Measurements from ENCODE around the gene ZNF350. TPM values are rescaled to one million over a fixed set of nuclear protein-coding genes. Genes with fewer than 3 reads are reported as not detected.
"Not testable (repeated sequence)": the region's sequence is repeated elsewhere in the genome, so short reads cannot be mapped to it uniquely, and the experiment has no call there.

The ZNF350 gene
- polyA plus RNA-seq = 10 to 100 TPM; 15.3 to 23.1 (median 22.6) TPM

GRCh38 chr19:51986309-51987291, at the start of gene ZNF350:
ZNF350 (minus strand) TSS chr19:51986840; CDS start chr19:51974360, 12,480 bp downstream.
- peaks cover 40 to 51% (median 49%) of the 10 kb centered on the region in 3 donors for H3K36me3 Mint-ChIP-seq
- peaks cover 6 to 11% (median 9%) of the 10 kb centered on the region in 3 donors for H3K27me3 Mint-ChIP-seq (ENCODE audit: low read depth in 3 of 3)
- peaks cover 26 to 71% (median 63%) of the 10 kb centered on the region in 6 donors for H3K9me3 Mint-ChIP-seq
- DNase-seq = peak; percentile 88 to 90 (median 89)
- H3K27ac Mint-ChIP-seq = peak within 1 kb of the TSS; percentile 90 to 97 (median 95)
- peak within 1 kb of the TSS; percentile 93 to 98 (median 97) for H3K4me3 Mint-ChIP-seq
- H3K4me1 Mint-ChIP-seq = peaks cover 20 to 49% of the 10 kb centered on the region in 2 donors

GRCh38 chr19:52034051-52034728, 47.5 kb upstream of the ZNF350 start:
- peaks cover 58 to 78% (median 61%) of the 10 kb centered on the region in 3 donors for H3K36me3 Mint-ChIP-seq
- peaks cover 1 to 2% of the 10 kb centered on the region in 2 donors for H3K4me1 Mint-ChIP-seq
- H3K4me3 Mint-ChIP-seq = no peak overlapping the region
- H3K9me3 Mint-ChIP-seq = peaks cover 40 to 89% (median 85%) of the 10 kb centered on the region in 6 donors
- no peak overlapping the region for H3K27ac Mint-ChIP-seq
- H3K27me3 Mint-ChIP-seq (ENCODE audit: low read depth in 3 of 3) = peaks cover 0 to 1% (median 0%) of the 10 kb centered on the region in 3 donors
- no peak for DNase-seq

GRCh38 chr19:52028780-52029123, 42.1 kb upstream of the ZNF350 start:
- H3K4me1 Mint-ChIP-seq = peaks cover 28 to 40% of the 10 kb centered on the region in 2 donors
- H3K9me3 Mint-ChIP-seq = peaks cover 23 to 66% (median 55%) of the 10 kb centered on the region in 6 donors
- DNase-seq = no peak
- peak overlapping the region; percentile 92 to 97 (median 94) for H3K27ac Mint-ChIP-seq
- H3K36me3 Mint-ChIP-seq = peaks cover 39 to 54% (median 43%) of the 10 kb centered on the region in 3 donors
- peaks cover 8 to 9% (median 9%) of the 10 kb centered on the region in 3 donors for H3K27me3 Mint-ChIP-seq (ENCODE audit: low read depth in 3 of 3)
- peak overlapping the region; percentile 88 to 97 (median 92) for H3K4me3 Mint-ChIP-seq

- peak within 1 kb of the TSS; percentile 92 to 97 (median 94) for H3K27ac Mint-ChIP-seq
- H3K4me1 Mint-ChIP-seq = peaks cover 28 to 40% of the 10 kb centered on the region in 2 donors
- peaks cover 40 to 55% (median 48%) of the 10 kb centered on the region in 3 donors for H3K36me3 Mint-ChIP-seq
Measured at GRCh38 chr19:52028027-52028779, 41.6 kb upstream of the ZNF350 start, which contains the start of gene ZNF614. ZNF614 (minus strand) TSS chr19:52028379; CDS start chr19:52025745, 2,634 bp downstream.

GRCh38 chr19:52026255-52026990, 39.8 kb upstream of the ZNF350 start:
- Mint-ChIP-seq H3K9me3 (peaks cover 36 to 66% (median 54%) of the 10 kb centered on the region in 6 donors), H3K27ac (peak overlapping the region in 1 of 6 donors; percentile 92), H3K4me3 (peak overlapping the region in 4 of 5 donors; percentile 88 to 97 (median 93)), H3K36me3 (peaks cover 51 to 63% (median 55%) of the 10 kb centered on the region in 3 donors), H3K4me1 (peaks cover 28 to 40% of the 10 kb centered on the region in 2 donors)
- H3K27me3 Mint-ChIP-seq (ENCODE audit: low read depth in 3 of 3); DNase-seq: not testable (repeated sequence)

More at GRCh38 chr19:52028027-52028779, 41.6 kb upstream of the ZNF350 start, which contains the start of gene ZNF614:
- peak within 1 kb of the TSS; percentile 88 to 97 (median 92) for H3K4me3 Mint-ChIP-seq
- H3K27me3 Mint-ChIP-seq (ENCODE audit: low read depth in 3 of 3) = peaks cover 8 to 9% (median 9%) of the 10 kb centered on the region in 3 donors
- peaks cover 27 to 66% (median 55%) of the 10 kb centered on the region in 6 donors for H3K9me3 Mint-ChIP-seq
- DNase-seq = peak; percentile 87 to 90 (median 87)

- Mint-ChIP-seq H3K4me1 (peaks cover 27 to 40% of the 10 kb centered on the region in 2 donors), H3K36me3 (peaks cover 65 to 68% (median 66%) of the 10 kb centered on the region in 3 donors), H3K9me3 (peaks cover 44 to 74% (median 63%) of the 10 kb centered on the region in 6 donors), H3K27me3 (ENCODE audit: low read depth in 3 of 3) (peaks cover 8 to 14% (median 10%) of the 10 kb centered on the region in 3 donors)
- H3K4me3 Mint-ChIP-seq, H3K27ac Mint-ChIP-seq, DNase-seq: not testable (repeated sequence)
Measured at GRCh38 chr19:52024478-52024877, 37.8 kb upstream of the ZNF350 start.

- Mint-ChIP-seq H3K4me3 (no peak overlapping the region), H3K4me1 (peaks cover 10 to 18% of the 10 kb centered on the region in 2 donors), H3K27me3 (ENCODE audit: low read depth in 3 of 3) (peaks cover 0 to 7% (median 1%) of the 10 kb centered on the region in 3 donors), H3K27ac (no peak overlapping the region), H3K9me3 (peaks cover 47 to 92% (median 81%) of the 10 kb centered on the region in 6 donors), H3K36me3 (peaks cover 85 to 91% (median 87%) of the 10 kb centered on the region in 3 donors)
- no peak for DNase-seq
Measured at GRCh38 chr19:52022193-52022592, 35.6 kb upstream of the ZNF350 start.

- no peak for DNase-seq
- Mint-ChIP-seq H3K36me3 (peaks cover 92 to 95% (median 93%) of the 10 kb centered on the region in 3 donors), H3K27me3 (ENCODE audit: low read depth in 3 of 3) (peaks cover 0 to 7% (median 1%) of the 10 kb centered on the region in 3 donors), H3K4me1 (peaks cover 0 to under 1% of the 10 kb centered on the region in 2 donors), H3K27ac (no peak overlapping the region), H3K9me3 (peaks cover 58 to 98% (median 90%) of the 10 kb centered on the region in 6 donors), H3K4me3 (no peak overlapping the region)
Measured at GRCh38 chr19:52020506-52020905, 33.9 kb upstream of the ZNF350 start.

GRCh38 chr19:52010674-52011073, 24.0 kb upstream of the ZNF350 start:
- Mint-ChIP-seq H3K4me1 (peaks cover 19 to 27% of the 10 kb centered on the region in 2 donors), H3K36me3 (peaks cover 18 to 25% (median 23%) of the 10 kb centered on the region in 3 donors), H3K27me3 (ENCODE audit: low read depth in 3 of 3) (peaks cover 2 to 9% (median 4%) of the 10 kb centered on the region in 3 donors), H3K9me3 (peaks cover 12 to 51% (median 32%) of the 10 kb centered on the region in 6 donors), H3K27ac (no peak overlapping the region), H3K4me3 (no peak overlapping the region)
- no peak for DNase-seq

GRCh38 chr19:52007806-52008557, 21.3 kb upstream of the ZNF350 start, which contains the start of gene ZNF615:
ZNF615 (minus strand) TSS chr19:52008211; CDS start chr19:52003711, 4,500 bp downstream.
- Mint-ChIP-seq H3K27ac (peak within 1 kb of the TSS; percentile 93 to 98 (median 96)), H3K9me3 (peaks cover 8 to 36% (median 18%) of the 10 kb centered on the region in 6 donors), H3K27me3 (ENCODE audit: low read depth in 3 of 3) (peaks cover 2 to 9% (median 4%) of the 10 kb centered on the region in 3 donors), H3K36me3 (peaks cover 17 to 34% (median 29%) of the 10 kb centered on the region in 3 donors), H3K4me1 (peaks cover 19 to 27% of the 10 kb centered on the region in 2 donors), H3K4me3 (peak within 1 kb of the TSS; percentile 93 to 98 (median 96))
- DNase-seq = peak; percentile 85 to 86 (median 86)

- DNase-seq = no peak
- Mint-ChIP-seq H3K9me3 (peaks cover 7 to 33% (median 12%) of the 10 kb centered on the region in 6 donors), H3K27ac (peak overlapping the region; percentile 93 to 98 (median 96)), H3K27me3 (ENCODE audit: low read depth in 3 of 3) (peaks cover 2 to 8% (median 4%) of the 10 kb centered on the region in 3 donors), H3K4me1 (peaks cover 19 to 27% of the 10 kb centered on the region in 2 donors), H3K36me3 (peaks cover 20 to 33% (median 32%) of the 10 kb centered on the region in 3 donors), H3K4me3 (peak overlapping the region; percentile 93 to 98 (median 96))
Measured at GRCh38 chr19:52007451-52007805, 20.8 kb upstream of the ZNF350 start.

Data from immature natural killer cell (primary cell).